Measurements from ENCODE around the gene PRKG1.
A peak's percentile ranks its signal among the peaks of the same experiment; 100 is the strongest.
"Not testable (repeated sequence)": the region's sequence is repeated elsewhere in the genome, so short reads cannot be mapped to it uniquely, and the experiment has no call there.

Gene PRKG1

GRCh38 chr10:51384971-51385370 is 310.7 kb downstream of the PRKG1 start:
- in situ Hi-C loops (cut with MboI; ENCODE audit: low pct_unique_long_range_greater_than_20kb, low sequenced_read_pairs), result no loop called here
- no peak for DNase-seq

DNA sequence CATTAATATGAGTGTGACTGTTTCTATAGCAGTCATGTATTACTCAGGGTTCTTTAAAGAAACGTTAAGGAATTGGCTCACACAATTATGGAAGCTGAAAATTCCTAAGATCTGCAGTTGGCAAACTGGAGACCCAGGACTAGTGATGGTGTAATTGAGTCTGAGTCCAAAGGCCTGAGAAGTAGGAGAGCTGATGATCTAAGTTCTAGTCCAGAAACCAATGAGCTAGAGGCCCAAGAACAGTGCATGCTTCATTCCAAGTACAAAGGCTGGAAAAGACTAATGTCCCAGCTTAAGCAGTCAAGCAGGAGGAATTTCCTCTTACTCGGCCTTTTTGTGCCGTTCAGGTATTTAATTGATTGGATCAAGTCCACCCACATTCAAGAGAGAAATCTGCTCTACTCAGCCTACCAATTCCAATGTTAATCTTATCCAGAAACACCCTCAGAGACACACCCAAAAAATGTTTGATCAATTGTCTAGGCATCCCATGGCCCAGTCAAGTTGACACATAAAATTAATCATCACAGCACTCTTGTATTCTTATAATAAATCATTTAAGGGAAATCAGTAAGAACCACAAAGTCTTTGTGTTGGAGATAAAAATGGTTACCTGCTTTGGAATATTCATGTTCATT is 312.1 kb downstream of the PRKG1 start:
- no peak for DNase-seq
- in situ Hi-C loops (cut with MboI; ENCODE audit: low pct_unique_long_range_greater_than_20kb, low sequenced_read_pairs), result no loop called here

DNA sequence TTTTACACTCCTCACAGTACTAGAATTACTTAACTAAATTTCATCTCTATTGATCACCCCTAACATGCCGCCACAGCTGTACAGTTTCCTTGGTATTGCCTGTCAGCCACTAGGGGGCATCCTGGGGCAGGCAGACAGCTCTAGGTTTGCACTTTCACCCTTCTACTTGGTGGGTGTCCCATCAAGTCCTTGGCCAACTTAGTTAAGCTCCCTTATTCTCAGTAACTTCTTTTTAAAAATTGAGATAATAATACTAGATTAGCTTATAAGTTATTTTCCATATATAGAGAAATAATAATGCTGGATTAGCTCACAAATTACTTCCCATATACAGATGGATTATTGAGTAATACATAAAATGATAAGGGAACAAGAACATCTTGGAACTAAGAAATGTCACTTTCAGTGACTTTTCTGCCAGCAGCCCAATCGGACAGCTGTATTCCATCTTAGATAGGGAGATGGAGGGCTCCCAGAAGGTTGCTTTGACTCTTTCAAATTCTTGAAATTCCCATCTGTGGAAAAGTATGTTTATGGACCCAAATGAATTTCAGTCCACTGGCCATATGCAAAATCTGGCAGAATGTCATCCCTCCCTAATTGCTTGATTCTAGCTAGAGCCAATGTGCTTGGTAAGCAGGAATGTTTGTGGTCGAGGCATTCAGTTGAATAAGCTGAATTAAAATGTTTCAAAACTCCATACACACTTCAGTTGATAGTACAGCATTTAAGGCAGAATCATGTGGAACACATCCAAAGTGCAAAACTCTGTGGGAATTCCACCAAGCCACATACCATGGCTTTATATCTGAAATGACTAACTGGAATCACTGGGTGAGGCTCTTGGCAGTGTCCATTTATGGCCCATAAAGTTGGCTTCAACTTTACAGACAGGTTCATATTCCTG is 315.4 kb downstream of the PRKG1 start:
- in situ Hi-C loops (cut with MboI; ENCODE audit: low pct_unique_long_range_greater_than_20kb, low sequenced_read_pairs), result no loop called here

DNA sequence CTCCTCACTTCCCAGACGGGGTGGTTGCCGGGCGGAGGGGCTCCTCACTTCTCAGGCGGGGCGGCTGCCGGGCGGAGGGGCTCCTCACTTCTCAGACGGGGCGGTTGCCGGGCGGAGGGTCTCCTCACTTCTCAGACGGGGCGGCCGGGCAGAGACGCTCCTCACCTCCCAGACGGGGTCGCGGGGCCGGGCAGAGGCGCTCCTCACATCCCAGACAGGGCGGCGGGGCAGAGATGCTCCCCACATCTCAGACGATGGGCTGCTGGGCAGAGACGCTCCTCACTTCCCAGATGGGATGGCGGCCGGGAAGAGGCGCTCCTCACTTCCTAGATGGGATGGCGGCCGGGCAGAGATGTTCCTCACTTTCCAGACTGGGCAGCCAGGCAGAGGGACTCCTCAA is 318.7 kb downstream of the PRKG1 start:
- DNase-seq; in situ Hi-C loops (cut with MboI; ENCODE audit: low pct_unique_long_range_greater_than_20kb, low sequenced_read_pairs): not testable (repeated sequence)

More for the DNA sequence above, 315.4 kb downstream of the PRKG1 start:
- peak; percentile 28 for DNase-seq

DNA sequence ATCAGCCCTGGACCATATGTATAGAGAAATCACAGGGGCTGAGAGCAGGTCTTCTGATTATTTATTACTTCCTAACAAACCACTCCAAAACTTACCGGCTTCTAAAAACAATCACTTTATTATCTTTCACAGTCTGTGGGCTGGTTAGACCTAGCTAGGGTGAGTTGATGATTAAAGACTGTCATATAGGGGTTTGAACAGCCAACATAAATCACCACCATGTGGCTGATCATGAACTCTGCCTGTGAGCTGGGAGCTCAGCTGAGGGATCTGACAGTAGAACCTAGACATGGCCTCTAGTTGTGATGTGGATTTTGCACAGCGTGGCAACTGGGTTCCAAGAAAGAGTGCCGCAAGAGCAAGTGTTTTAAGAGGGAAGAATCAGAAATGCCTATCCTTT is 319.8 kb downstream of the PRKG1 start:
- in situ Hi-C loops (cut with MboI; ENCODE audit: low pct_unique_long_range_greater_than_20kb, low sequenced_read_pairs), result no loop called here
- DNase-seq, result no peak

GRCh38 chr10:51397244-51397643 is 323.0 kb downstream of the PRKG1 start:
- DNase-seq, result no peak
- in situ Hi-C loops (cut with MboI; ENCODE audit: low pct_unique_long_range_greater_than_20kb, low sequenced_read_pairs), result no loop called here

DNA sequence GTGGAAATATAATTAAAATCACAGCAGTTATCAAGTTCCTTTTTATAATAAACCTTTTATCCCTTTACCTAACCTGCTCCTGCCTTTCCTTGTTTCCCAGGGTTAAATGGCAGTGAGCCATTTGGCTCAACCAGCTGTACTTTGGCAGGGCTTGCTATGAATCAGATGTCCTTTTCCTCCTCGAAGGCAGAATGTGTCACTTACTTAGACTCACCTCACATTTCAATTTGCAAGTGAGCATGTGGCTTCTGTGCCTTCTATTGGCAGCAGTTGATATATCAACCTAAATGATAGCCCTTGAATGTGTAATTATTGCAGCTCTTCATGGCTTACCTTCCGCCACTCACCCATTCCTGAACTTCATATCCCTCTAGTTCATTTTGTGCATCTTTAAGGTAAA is 323.4 kb downstream of the PRKG1 start:
- in situ Hi-C loops (cut with MboI; ENCODE audit: low pct_unique_long_range_greater_than_20kb, low sequenced_read_pairs), result no loop called here
- no peak for DNase-seq

DNA sequence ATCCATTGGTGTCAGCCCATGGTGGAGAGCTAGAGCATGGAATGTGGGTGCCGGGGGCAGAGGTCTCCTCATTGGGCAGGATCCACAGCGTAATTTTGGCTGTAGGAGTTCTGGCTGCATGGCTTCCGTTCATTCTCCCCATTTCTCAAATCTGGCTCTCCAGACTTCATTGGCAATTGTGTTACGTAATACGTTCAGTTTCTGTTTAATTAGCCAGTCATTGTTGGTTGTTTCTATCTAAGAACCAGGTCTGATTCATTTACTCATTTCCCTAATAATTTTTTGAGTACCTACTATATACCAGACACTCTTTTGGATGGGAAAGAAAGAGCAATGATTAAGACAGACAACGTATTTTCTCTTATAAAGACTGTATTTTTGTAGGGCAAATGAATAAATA is 325.6 kb downstream of the PRKG1 start:
- in situ Hi-C loops (cut with MboI; ENCODE audit: low pct_unique_long_range_greater_than_20kb, low sequenced_read_pairs), result no loop called here
- no peak for DNase-seq

GRCh38 chr10:51400392-51401096 is 326.3 kb downstream of the PRKG1 start:
- DNase-seq, result no peak
- in situ Hi-C loops (cut with MboI; ENCODE audit: low pct_unique_long_range_greater_than_20kb, low sequenced_read_pairs), result no loop called here

- DNase-seq, result no peak
- in situ Hi-C loops (cut with MboI; ENCODE audit: low pct_unique_long_range_greater_than_20kb, low sequenced_read_pairs), result no loop called here
Observed at GRCh38 chr10:51403521-51403920, 329.2 kb downstream of the PRKG1 start.

GRCh38 chr10:51405580-51406351 is 331.5 kb downstream of the PRKG1 start:
- in situ Hi-C loops (cut with MboI; ENCODE audit: low pct_unique_long_range_greater_than_20kb, low sequenced_read_pairs), result no loop called here
- no peak for DNase-seq

GRCh38 chr10:51406581-51406980 is 332.3 kb downstream of the PRKG1 start:
- in situ Hi-C loops (cut with MboI; ENCODE audit: low pct_unique_long_range_greater_than_20kb, low sequenced_read_pairs), result no loop called here
- DNase-seq, result no peak

- in situ Hi-C loops (cut with MboI; ENCODE audit: low pct_unique_long_range_greater_than_20kb, low sequenced_read_pairs), result no loop called here
- no peak for DNase-seq
Observed at GRCh38 chr10:51416494-51416893, 342.2 kb downstream of the PRKG1 start.

DNA sequence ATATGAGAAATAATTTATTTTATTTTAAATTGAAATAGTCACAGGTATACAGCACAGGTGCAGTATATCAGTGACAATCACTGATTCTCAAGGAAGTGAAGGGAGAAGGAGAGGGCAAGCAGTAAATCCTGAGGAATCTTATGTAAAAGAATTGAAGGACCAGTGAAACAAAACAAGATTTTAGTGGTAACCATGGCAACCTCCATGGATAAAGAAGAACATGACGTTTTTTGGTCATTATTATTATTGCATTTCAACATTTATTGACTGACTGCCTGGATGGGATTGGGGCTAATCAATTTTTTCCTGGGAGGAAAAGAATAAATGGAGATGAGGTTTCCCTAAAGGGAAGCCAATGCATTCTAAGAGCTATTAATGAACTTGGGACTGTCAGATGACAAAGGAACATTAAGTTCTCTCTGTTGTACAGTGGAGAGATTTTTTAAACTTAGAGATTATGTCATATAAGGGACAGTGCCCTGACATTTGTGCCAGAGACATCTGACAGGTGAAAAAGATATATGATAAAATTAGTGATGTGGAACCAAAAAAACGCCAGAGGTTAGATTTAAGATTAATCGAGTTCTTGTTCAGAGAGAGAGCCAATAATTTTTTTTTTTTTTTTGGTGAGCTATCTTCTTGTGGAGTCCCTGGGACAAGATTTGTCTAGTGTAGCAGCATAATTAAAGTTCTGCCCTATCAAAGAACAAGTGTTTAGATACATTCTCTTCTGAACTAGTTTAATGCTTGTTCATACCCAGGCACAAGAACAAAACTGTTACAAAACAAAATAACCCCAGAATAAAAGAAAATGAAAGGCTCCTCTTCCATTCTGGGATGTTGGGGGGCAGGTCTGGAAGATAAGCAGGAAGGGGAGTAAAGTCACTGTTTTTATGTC is 345.2 kb downstream of the PRKG1 start:
- in situ Hi-C loops (cut with MboI; ENCODE audit: low pct_unique_long_range_greater_than_20kb, low sequenced_read_pairs), result no loop called here
- no peak for DNase-seq

DNA sequence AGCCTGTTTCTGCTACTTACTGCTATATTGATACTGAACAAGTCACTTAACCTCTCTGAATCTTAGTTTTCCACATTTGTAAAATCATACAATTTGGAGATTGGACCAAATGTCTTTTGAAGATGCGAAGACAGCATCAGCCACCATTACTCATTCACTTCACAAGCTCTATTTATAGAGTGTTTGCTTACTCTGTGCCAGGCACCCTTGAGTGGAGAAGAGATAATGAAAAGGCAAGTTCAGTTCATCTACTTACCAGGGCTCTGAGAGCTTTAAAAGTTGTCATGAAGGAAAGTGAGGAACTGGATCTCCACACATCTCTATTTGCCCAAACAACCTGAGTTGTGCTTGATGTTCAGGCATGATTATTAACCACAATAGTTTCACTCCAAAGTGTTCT is 347.6 kb downstream of the PRKG1 start:
- no peak for DNase-seq
- in situ Hi-C loops (cut with MboI; ENCODE audit: low pct_unique_long_range_greater_than_20kb, low sequenced_read_pairs), result no loop called here

GRCh38 chr10:51422311-51423120 is 348.2 kb downstream of the PRKG1 start:
- in situ Hi-C loops (cut with MboI; ENCODE audit: low pct_unique_long_range_greater_than_20kb, low sequenced_read_pairs), result no loop called here
- peak; percentile 46 for DNase-seq

DNA sequence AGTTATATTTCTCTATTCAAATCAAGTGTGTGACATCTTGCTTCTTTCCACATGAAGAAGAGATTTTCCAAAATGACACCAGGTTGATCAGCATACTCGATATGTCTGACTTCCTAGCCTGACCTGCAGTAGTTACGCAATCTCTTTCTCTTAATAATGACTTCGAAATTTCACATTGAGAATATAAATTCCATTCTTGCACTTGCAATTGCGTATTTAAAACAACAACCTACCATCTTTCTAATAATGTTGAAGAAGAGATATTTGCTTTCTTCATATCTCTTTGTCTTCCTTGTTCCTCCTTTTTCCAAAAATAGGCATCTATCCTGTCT is 348.8 kb downstream of the PRKG1 start:
- in situ Hi-C loops (cut with MboI; ENCODE audit: low pct_unique_long_range_greater_than_20kb, low sequenced_read_pairs), result no loop called here
- DNase-seq, result no peak

- in situ Hi-C loops (cut with MboI; ENCODE audit: low pct_unique_long_range_greater_than_20kb, low sequenced_read_pairs), result no loop called here
- DNase-seq, result no peak
Observed at GRCh38 chr10:51425431-51425830, 351.1 kb downstream of the PRKG1 start.

All from KBM-7 (cell line).